Mesendoderm (in vitro differentiated cells): ENCODE data around the gene WWC1.

ENCODE experiments used
- DNase-seq: peaks from one replicate; pipeline ENCODE4 v3.0.0; 2013
- H2AK5ac ChIP-seq: 2 replicates; pipeline ENCODE4 v1.6.1; 2013; ENCODE audit warnings: low read length, inconsistent platforms
- H2BK120ac ChIP-seq: 2 replicates; pipeline ENCODE4 v1.6.1; 2013; ENCODE audit warnings: low read depth, mild to moderate bottlenecking, low read length, moderate library complexity, mixed read lengths
- H2BK15ac ChIP-seq: replicated peaks from 2 replicates; pipeline ENCODE4 v1.6.1; 2013; ENCODE audit warnings: low read depth, mild to moderate bottlenecking, moderate library complexity
- H2BK5ac ChIP-seq: 2 replicates; pipeline ENCODE4 v1.6.1; 2013; ENCODE audit warnings: low read length, inconsistent platforms
- H3K18ac ChIP-seq: 2 replicates; pipeline ENCODE4 v1.6.1; 2013; ENCODE audit warnings: mild to moderate bottlenecking, low read length, mixed read lengths
- H3K23ac ChIP-seq: one replicate; pipeline ENCODE4 v1.6.1; 2013; ENCODE audit warnings: low read length
- H3K27ac ChIP-seq: 2 replicates; pipeline ENCODE4 v1.5.1; 2013; ENCODE audit warnings: low read depth, mild to moderate bottlenecking, inconsistent platforms, low read length, moderate library complexity
- H3K27me3 ChIP-seq: 2 replicates; pipeline ENCODE4 v1.6.1; 2013; ENCODE audit warnings: low read length, control low read depth, mild to moderate bottlenecking, inconsistent platforms; ENCODE audit not compliant: insufficient read depth, poor library complexity
- H3K36me3 ChIP-seq: 2 replicates; pipeline ENCODE4 v1.6.1; 2013; ENCODE audit warnings: low read length, inconsistent platforms; ENCODE audit not compliant: control insufficient read depth, insufficient read depth
- H3K4ac ChIP-seq: one replicate; pipeline ENCODE4 v1.6.1; 2013; ENCODE audit warnings: low read depth, mild to moderate bottlenecking, low read length, moderate library complexity
- H3K4me1 ChIP-seq: 2 replicates; pipeline ENCODE4 v1.6.1; 2013; ENCODE audit warnings: low read depth, low read length, inconsistent platforms; ENCODE audit not compliant: control insufficient read depth
- H3K4me2 ChIP-seq: 2 replicates; pipeline ENCODE4 v1.6.1; 2013; ENCODE audit warnings: low read length
- H3K4me3 ChIP-seq: 2 replicates; pipeline ENCODE4 v1.5.1; 2013; ENCODE audit warnings: mild to moderate bottlenecking, low read length
- H3K56ac ChIP-seq: one replicate; pipeline ENCODE4 v1.6.1; 2013; ENCODE audit warnings: low read length
- H3K79me1 ChIP-seq: 2 replicates; pipeline ENCODE4 v1.6.1; 2013; ENCODE audit warnings: low read length, inconsistent platforms
- H3K79me2 ChIP-seq: 2 replicates; pipeline ENCODE4 v1.6.1; 2013; ENCODE audit warnings: mild to moderate bottlenecking, low read length; ENCODE audit not compliant: control insufficient read depth, insufficient read depth
- H3K9ac ChIP-seq: 2 replicates; pipeline ENCODE4 v1.6.1; 2013; ENCODE audit warnings: low read length, inconsistent platforms
- H4K5ac ChIP-seq: one replicate; pipeline ENCODE4 v1.6.1; 2013; ENCODE audit warnings: low read length
- H4K8ac ChIP-seq: one replicate; pipeline ENCODE4 v1.6.1; 2013; ENCODE audit warnings: low read depth, mild to moderate bottlenecking, control low read depth, low read length, moderate library complexity
- WGBS: extraction: QIAGEN DNeasy Blood & Tissue Kit; methylation state at CpG from one replicate; pipeline ENCODE4 v1.1.7; 2013; ENCODE audit warnings: low lambda C conversion rate, missing lambda C conversion rate; ENCODE audit not compliant: insufficient coverage; ENCODE audit errors: extremely low coverage; 5-methylcytosine and 5-hydroxymethylcytosine counted together

Gene WWC1

DNA sequence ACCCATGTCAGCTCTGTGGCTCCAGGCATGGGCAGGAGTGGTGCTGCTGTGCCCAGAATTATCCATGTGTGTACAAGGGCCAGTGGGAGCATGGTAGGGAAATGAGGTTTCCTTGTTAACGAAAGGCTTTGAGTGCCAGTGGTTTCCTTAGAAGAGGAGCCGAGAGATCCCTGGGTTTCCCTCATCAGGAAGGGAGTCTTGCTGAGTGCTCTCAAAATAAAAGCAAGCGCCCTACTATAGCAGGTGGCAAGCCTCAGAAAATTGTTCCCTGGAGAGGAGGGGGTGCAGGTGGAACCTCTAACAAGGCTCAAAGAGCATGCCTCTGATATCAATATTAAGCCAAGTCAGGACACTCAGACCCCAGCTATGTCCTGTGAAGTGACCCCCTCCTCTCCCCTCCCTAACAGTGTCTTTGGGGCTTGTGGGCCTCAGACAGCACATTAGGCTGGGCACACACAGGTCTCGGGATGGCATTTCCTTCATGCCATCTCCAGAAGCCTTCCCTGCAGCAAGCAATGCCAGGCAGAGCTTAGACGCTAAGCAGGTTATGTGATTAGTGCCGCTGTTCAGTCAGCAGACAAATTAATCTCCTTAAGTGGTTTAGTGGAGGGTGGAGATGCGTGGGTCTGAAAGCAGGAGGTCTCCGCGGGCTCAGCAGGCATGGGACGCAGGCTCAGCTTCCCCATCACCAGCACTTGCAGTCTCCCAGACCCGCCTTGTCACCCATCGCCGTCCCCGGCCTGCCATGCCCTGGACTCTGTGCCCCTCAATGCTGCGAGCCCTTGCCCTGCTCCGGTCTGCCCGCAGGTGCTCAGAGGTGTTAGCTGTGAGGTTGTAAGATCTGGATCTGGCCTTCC lies 134.8 kb downstream of the WWC1 start:
- Histone ChIP-seq H3K23ac (no peak overlapping the region), H3K27ac (no peak overlapping the region), H3K36me3 (peaks cover 1% of the 10 kb centered on the region), H3K79me1 (no peaks in the 10 kb centered on the region), H3K4me2 (no peak overlapping the region), H3K56ac (no peak overlapping the region), H3K4ac (no peak overlapping the region), H4K8ac (no peak overlapping the region), H2BK5ac (no peak overlapping the region), H2BK120ac (no peak overlapping the region), H2BK15ac (no peak overlapping the region), H3K4me1 (no peaks in the 10 kb centered on the region), H3K27me3 (no peaks in the 10 kb centered on the region), H3K9ac (no peak overlapping the region), H3K4me3 (no peak overlapping the region), H3K18ac (no peak overlapping the region), H3K79me2 (no peaks in the 10 kb centered on the region), H2AK5ac (no peak overlapping the region), H4K5ac (no peak overlapping the region)
- no peak for DNase-seq
- no CpG with 5 or more reads among the region's 17 CpGs for WGBS

- Histone ChIP-seq H3K4ac (no peak overlapping the region), H3K79me1 (no peaks in the 10 kb centered on the region), H2BK15ac (no peak overlapping the region), H3K79me2 (no peaks in the 10 kb centered on the region), H3K27ac (no peak overlapping the region), H3K36me3 (peaks cover 1% of the 10 kb centered on the region), H3K27me3 (no peaks in the 10 kb centered on the region), H4K8ac (no peak overlapping the region), H3K23ac (no peak overlapping the region), H2BK5ac (no peak overlapping the region), H3K9ac (no peak overlapping the region), H3K4me2 (no peak overlapping the region), H3K18ac (no peak overlapping the region), H3K4me1 (no peaks in the 10 kb centered on the region), H3K56ac (no peak overlapping the region), H4K5ac (no peak overlapping the region), H2BK120ac (no peak overlapping the region), H2AK5ac (no peak overlapping the region), H3K4me3 (no peak overlapping the region)
- no CpG with 5 or more reads among the region's 5 CpGs for WGBS
- no peak for DNase-seq
These were observed 135.4 kb downstream of the WWC1 start for GRCh38 chr5:168426864-168427172.

DNA sequence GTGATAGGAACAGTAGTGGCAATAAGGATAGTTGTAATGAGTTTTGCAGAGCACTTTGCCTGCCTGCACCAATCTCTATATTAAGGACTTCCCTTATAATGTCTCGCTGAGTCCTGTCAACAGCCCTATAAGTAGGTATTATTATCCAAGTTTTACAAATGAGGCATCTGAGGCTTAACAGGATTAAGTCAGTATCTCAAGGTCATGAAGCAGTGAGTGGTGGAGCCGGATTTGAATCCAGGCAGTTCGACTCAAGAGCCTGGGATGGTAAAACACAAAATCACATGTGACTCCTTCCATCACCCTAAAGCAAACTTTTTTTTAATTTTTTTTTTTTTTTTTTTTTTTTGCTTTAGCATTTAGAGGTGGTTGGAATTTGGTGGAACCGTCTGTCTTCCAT lies 135.8 kb downstream of the WWC1 start:
- no peak overlapping the region for H3K4ac ChIP-seq
- H3K36me3 ChIP-seq, result peaks cover 1% of the 10 kb centered on the region
- no peaks in the 10 kb centered on the region for H3K79me1 ChIP-seq
- no peak overlapping the region for H4K5ac ChIP-seq
- DNase-seq, result no peak
- H3K4me2 ChIP-seq, result no peak overlapping the region
- no peak overlapping the region for H3K4me3 ChIP-seq
- H3K56ac ChIP-seq, result no peak overlapping the region
- no peak overlapping the region for H4K8ac ChIP-seq
- no peaks in the 10 kb centered on the region for H3K79me2 ChIP-seq
- H3K9ac ChIP-seq, result no peak overlapping the region
- H2BK15ac ChIP-seq, result no peak overlapping the region
- H2BK5ac ChIP-seq, result no peak overlapping the region
- H2BK120ac ChIP-seq, result no peak overlapping the region
- H3K27ac ChIP-seq, result no peak overlapping the region
- H3K18ac ChIP-seq, result no peak overlapping the region
- H2AK5ac ChIP-seq, result no peak overlapping the region
- H3K4me1 ChIP-seq, result no peaks in the 10 kb centered on the region
- H3K23ac ChIP-seq, result no peak overlapping the region
- no CpG with 5 or more reads among the region's 4 CpGs for WGBS
- H3K27me3 ChIP-seq, result no peaks in the 10 kb centered on the region

GRCh38 chr5:168428552-168428951 lies 137.1 kb downstream of the WWC1 start:
- WGBS, result no CpG with 5 or more reads among the region's 10 CpGs
- H3K36me3 ChIP-seq, result peaks cover 1% of the 10 kb centered on the region
- no peak overlapping the region for H3K4ac ChIP-seq
- H3K9ac ChIP-seq, result no peak overlapping the region
- H3K79me2 ChIP-seq, result no peaks in the 10 kb centered on the region
- no peak for DNase-seq
- H3K4me3 ChIP-seq, result no peak overlapping the region
- no peaks in the 10 kb centered on the region for H3K4me1 ChIP-seq
- H3K23ac ChIP-seq, result no peak overlapping the region
- H2BK120ac ChIP-seq, result no peak overlapping the region
- no peak overlapping the region for H4K8ac ChIP-seq
- H3K79me1 ChIP-seq, result no peaks in the 10 kb centered on the region
- H2BK5ac ChIP-seq, result no peak overlapping the region
- H2BK15ac ChIP-seq, result no peak overlapping the region
- no peaks in the 10 kb centered on the region for H3K27me3 ChIP-seq
- H3K18ac ChIP-seq, result no peak overlapping the region
- H4K5ac ChIP-seq, result no peak overlapping the region
- H3K27ac ChIP-seq, result no peak overlapping the region
- no peak overlapping the region for H3K4me2 ChIP-seq
- no peak overlapping the region for H2AK5ac ChIP-seq
- H3K56ac ChIP-seq, result no peak overlapping the region

- Histone ChIP-seq H3K4me1 (no peaks in the 10 kb centered on the region), H3K79me2 (no peaks in the 10 kb centered on the region), H3K4me3 (no peak overlapping the region), H2BK5ac (no peak overlapping the region), H3K27ac (no peak overlapping the region), H2BK120ac (no peak overlapping the region), H3K79me1 (no peaks in the 10 kb centered on the region), H3K36me3 (peaks cover 1% of the 10 kb centered on the region), H2AK5ac (no peak overlapping the region), H3K4ac (no peak overlapping the region), H2BK15ac (no peak overlapping the region), H4K8ac (no peak overlapping the region), H3K27me3 (no peaks in the 10 kb centered on the region), H3K23ac (no peak overlapping the region), H3K18ac (no peak overlapping the region), H3K4me2 (no peak overlapping the region), H4K5ac (no peak overlapping the region), H3K56ac (no peak overlapping the region), H3K9ac (no peak overlapping the region)
- WGBS, result no CpG with 5 or more reads among the region's 4 CpGs
- DNase-seq, result no peak
These were observed 138.9 kb downstream of the WWC1 start for GRCh38 chr5:168430296-168430695.

DNA sequence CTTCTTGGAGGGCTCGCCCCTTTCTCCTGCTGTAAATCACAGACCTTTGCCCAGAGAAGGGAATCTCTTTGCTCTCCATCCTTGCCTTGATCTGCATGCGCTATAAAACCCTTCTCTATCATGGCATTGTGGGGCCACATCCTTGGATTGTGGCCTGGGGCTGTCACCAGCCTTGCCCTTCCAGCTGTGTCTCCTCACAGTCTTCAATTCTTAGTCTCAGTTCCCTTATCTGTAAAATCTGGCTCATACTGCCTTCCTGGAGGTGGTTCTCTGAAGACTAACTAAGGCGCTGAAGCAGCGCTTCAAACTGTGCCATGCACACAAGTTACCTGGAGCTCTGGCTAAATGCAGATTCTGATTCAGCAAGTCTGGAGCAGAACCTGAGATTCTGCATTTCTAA lies 141.5 kb downstream of the WWC1 start:
- no peak overlapping the region for H2AK5ac ChIP-seq
- H4K8ac ChIP-seq, result no peak overlapping the region
- H3K27me3 ChIP-seq, result no peaks in the 10 kb centered on the region
- H2BK120ac ChIP-seq, result no peak overlapping the region
- no CpG with 5 or more reads among the region's 4 CpGs for WGBS
- H3K4me3 ChIP-seq, result no peak overlapping the region
- no peaks in the 10 kb centered on the region for H3K4me1 ChIP-seq
- no peak overlapping the region for H3K4ac ChIP-seq
- no peaks in the 10 kb centered on the region for H3K79me1 ChIP-seq
- no peak overlapping the region for H2BK5ac ChIP-seq
- H2BK15ac ChIP-seq, result no peak overlapping the region
- H3K23ac ChIP-seq, result no peak overlapping the region
- no peak overlapping the region for H4K5ac ChIP-seq
- no peak for DNase-seq
- no peak overlapping the region for H3K4me2 ChIP-seq
- no peaks in the 10 kb centered on the region for H3K36me3 ChIP-seq
- H3K56ac ChIP-seq, result no peak overlapping the region
- no peaks in the 10 kb centered on the region for H3K79me2 ChIP-seq
- H3K18ac ChIP-seq, result no peak overlapping the region
- no peak overlapping the region for H3K9ac ChIP-seq
- no peak overlapping the region for H3K27ac ChIP-seq
